CD4-positive, alpha-beta T cell treated with Interferon alpha-2 for 1 hour (primary cell): Measurements from ENCODE around the gene SART3.
"Not testable (repeated sequence)": the region's sequence is repeated elsewhere in the genome, so short reads cannot be mapped to it uniquely, and the experiment has no call there.

Experiments
- DNase-seq, 2 donors: peaks; one replicate each; pipeline ENCODE4 v3.0.0-alpha.2; 2020 to 2022

Gene SART3

DNA sequence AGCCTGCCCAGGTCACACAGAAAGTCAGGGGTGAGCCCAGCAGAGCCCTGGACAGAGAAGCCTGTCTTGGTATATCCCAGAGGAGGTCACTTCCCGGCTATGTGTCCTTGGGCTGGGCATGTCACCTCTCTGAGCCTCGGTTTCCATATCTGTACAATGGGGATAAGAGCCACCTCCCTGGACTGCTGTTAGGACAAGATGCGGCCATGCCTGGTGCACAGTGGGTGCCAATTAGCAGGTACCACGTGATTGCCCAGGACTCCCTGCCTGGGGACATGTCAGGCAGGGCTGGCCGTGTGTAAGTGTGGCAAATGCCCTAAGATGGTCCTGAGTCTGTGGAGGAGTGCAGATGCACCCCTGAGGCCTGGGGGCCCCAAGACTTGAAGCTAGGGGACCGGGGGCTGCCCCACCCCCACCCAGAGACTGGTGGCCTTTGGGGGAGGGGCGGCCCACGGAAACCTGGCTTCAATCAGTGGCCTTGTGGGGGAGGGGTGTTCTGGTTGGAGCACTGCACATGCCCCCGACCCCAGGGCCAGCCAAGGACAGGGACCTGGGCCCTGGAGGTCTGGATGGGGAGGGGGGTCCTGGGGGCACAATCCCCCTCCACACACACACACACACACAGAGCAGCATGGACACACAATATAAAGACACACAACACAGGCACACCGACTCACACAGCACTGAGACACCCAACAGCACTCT is 36.0 kb upstream of the SART3 start:
- DNase-seq: no peak

DNA sequence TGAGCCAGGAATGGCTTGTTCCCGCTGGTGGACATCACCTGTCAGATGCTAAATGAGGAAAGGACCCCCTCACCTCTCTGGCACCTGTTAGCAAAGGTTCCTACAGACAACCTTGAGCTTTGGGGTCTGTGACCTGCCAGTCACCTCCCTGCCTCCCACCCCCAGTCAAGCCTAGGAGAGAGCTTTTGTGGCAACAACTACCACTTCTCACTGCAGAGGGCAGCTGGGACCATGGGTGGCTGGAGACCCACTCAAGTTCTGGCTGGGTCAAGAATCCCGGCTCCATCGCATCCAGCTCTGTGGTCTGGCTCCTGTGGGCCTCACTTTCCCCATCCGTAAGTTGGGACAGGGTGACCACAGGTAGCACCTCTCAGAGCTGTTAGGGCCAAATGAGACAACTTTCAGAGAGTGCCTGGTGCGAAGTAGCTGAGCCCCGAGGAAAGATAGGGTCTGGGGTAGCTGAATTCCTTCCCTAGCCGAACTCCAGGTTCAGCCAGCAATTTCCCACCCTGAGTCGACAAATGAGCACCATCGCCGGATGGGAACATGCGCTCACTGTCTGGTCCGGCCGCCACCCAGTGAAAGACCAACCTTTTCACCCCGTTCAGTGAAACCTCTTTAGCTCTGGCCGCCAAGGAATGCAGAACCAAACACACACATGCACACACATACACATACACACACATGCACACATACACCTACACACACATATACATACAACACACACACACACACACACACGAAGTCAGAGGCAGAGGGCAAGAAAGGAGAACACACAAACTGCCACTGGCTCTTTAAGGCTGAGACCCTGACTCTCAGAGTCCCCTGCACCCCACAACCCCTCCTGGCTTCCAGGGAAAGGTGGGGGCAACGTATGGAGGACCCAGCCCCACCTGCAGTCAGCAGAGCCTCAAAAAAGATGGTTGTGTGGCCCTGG is 35.0 kb upstream of the SART3 start:
- no peak for DNase-seq

DNA sequence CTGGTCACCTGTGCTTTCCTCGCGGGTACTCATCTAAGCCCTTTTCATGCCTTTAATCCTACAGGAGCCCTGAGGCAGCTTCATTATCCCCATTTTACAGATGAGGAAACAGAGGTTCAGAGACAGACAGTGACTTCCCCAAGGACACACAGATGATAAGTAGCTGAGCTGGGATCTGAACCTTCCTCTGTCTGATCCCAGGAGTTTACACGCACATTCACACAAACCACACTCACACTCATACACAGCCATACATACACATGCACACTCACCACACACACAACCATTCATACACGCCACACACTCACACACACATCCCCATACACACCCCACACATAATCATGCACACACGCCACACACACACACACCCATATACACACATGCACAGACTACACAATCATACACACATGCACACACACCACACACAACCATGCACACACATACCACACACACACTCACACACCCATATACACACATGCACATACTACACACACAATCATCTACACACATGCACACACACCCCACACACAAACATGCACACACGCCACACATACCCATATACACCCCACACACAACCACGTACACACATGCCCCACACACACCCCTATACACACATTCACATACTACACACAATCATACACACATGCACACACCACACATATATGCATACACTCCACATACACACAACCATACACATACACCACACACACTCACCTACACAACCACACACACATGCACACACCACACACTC is 34.2 kb upstream of the SART3 start:
- DNase-seq: no peak

DNA sequence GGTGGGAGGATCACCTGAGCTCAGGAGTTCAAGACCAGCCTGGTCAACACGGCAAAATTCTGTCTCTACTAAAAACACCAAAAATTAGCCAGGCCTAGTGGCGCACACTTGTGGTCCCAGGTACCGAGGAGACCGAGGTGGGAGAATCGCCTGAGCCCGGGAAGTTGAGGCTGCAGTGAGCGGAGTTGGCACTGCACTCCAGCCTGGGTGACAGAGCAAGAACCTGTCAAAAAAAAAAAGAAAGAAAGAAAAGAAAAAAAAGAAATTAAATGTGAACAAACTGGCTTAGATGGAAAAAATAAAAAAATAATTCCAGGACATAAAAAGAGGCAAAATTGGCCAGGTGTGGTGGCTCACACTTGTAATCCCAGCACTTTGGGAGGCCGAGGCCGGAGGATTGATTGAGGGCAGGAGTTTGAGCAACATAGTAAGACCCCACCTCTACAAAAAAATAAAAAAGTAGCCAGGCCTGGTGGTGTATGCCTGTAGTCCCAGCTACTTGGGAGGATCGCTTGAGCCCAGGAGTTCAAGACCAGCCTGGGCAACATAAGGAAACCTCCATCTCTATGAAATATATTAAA is 33.4 kb upstream of the SART3 start:
- no peak for DNase-seq

DNA sequence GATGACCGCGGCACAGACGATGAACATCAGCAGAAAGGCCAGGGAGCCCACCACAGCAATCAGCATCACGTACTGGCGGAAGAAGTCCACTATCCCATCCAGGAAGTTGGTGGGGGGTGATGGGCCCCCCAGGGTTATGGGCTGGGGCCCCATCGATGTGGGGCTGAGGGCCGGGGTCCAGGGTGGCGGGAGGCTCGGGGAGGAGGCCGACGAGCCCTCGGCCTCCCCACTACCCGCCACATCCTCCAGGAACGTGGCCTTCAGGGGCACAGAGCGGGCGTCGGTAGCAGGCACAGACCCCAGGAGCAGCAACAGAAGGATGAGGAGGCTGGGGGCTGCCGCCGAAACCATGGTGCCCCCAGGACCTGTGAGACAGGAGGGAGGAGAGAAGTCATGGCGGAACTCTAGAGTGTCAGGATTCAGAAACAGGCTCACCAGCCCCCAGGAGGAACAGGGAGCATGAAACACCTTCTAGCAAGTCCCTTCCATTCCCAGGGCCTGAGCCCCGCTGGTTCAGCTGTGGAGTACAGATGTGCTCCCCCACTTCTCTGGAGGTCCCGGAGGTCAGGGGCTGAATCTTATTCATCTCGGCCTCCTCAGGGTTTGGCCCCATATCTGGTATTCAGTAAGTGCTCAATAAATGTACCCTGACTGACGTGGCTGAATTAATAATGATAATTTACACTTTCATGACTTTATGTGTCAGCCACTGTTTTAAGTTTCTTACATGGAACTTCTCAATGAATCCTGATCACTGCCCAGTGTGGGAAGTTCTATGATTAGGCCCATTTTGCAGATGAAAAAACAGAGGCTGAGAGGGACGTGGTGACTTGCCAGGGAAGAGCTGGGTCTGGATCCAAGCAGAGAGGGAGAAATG is 31.3 kb upstream of the SART3 start:
- no peak for DNase-seq

DNA sequence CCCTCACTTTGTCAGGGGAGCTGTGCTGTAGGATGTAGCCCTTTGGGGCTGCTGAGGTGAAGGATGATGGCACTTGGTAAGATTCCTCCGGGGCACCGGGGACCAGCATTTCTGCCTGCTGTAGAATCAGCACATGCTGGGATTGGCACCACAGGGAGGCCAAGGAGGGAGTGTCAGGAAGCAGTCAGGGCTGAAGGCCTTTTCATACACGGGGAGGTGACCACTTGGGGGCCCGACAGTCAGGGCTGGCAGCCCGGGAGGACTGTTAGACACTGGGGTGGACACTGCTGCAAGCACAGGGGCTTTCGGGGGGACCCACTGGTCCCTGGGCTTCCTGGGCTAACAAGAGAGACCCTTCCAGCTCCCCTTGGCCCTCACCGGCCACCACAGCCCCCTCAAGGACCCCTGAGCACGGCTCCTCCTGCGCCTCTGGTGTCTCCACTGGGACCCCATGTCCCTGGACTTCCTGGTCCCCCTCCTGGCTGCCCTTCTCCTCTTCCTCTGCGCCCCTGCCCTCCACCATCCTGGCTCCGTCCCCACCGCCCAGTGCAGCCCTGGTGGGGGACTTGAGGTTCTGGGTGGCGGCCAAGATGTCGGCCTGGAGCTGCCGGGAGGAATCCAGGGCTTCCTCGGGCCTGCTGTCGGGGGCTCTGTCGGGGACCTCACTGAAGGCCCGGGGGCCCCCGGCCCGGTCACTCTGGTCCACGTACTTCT is 30.5 kb upstream of the SART3 start:
- no peak for DNase-seq

DNA sequence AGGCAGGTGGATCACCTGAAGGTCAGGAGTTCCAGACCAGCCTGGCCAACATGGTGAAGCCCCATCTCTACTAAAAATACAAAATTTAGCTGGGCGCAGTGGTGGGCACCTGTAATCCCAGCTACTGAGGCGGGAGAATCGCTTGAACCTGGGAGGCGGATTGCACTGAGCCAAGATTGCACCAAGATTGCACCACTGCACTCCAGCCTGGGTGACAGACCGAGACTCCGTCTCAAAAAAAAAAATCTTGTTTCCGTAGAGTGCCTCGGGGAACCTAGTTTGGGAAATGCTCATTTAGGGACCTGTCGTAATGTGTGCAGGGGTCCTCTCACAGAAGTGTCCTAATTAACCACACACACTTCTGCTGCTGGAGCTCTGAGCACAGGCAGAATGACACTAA is 29.5 kb upstream of the SART3 start:
- DNase-seq: not testable (repeated sequence)

DNA sequence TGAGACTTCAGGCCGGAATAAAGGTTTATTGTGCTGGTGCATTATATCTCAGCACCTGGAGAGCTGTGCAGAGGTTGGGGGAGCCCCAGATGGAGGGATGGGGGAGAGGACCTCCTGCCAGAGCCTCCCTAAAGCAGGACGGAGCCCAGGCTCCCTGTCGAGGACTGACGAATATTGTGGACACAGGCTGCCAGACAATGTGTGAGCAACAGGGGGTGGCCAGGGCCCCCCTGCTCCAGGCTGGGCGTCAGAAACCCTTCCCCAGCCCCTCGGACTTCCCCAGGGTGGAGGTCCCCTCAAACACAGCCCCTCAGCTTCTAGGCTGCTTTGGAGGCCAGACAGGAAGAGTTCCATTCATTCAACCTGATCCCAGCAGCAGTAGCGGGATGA is 28.9 kb upstream of the SART3 start:
- no peak for DNase-seq

DNA sequence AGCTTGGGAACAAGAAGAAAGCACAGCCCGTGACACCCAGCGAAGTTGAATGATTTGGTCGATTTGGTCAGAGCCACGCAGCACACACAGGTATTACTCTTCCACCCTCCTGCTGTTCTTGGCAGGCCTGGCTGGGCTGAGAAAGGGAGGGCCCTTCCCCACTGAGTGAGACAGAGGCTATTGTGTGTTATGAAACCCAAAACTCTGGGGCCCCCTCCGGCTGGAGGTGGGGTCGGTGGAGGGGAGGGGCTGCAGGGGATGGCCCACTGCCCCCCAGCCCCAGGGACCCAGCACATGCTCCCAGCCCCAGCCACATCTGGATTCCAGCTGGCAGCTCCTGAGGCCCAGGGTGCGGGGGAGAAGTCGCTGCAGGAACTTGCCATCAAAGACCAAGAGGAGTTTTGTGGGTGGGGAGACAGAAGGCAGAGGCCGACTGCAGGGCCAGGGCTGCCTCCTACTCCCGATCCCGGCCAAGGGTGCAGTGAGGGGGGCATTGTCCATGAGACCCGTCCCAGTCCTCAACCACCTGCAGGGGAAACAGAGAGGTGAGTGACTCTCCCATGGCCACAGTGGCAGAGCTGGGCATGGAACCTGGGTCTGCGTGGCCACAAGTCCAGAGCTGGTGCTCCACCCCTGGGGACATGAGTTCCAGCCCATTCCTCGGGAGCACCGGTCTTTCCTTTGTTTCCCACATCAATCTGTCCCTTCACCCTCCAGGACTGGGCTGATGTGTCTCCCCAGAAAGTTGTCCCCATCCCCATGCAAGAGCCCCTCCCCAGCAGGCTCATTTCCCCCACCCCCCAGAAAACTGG is 28.3 kb upstream of the SART3 start:
- DNase-seq: no peak

DNA sequence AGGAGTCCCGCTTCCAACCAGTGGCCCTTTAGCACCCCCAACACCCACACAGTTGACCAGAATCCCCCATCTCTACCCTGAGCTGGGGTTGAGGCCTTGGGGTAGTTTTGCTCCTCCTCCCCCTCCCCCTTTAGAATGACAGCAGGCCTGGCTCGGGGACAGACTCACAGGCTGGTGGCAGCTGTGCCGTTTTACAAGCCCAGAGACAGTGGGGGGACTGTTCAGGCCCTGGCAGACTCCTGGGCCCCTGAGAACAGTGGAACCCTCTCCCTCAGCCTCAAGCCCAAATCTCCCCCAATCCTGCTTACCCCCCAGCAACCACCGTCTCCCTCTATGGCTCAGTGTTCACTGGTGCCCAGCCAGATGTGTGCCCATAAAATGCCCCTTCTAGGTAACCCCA is 26.9 kb upstream of the SART3 start:
- DNase-seq: no peak

DNA sequence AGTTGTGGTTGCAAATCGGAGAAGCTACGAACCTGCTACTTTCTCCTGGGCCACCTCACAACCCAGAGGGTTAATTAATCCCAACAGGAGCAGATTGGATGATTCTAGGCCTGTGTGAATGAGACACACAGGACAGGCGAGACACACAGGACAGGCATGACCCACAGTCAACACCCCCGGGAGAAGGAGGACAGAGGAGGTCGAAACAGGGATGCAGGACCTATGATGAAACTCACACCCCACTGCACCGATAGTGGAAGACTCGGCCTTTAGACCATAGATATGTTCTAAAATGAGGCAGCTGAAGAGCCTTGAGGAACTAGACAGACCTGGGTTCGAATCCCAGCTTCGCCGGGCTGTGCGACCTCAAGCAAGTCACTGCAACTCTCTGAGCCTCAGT is 25.3 kb upstream of the SART3 start:
- DNase-seq: no peak

DNA sequence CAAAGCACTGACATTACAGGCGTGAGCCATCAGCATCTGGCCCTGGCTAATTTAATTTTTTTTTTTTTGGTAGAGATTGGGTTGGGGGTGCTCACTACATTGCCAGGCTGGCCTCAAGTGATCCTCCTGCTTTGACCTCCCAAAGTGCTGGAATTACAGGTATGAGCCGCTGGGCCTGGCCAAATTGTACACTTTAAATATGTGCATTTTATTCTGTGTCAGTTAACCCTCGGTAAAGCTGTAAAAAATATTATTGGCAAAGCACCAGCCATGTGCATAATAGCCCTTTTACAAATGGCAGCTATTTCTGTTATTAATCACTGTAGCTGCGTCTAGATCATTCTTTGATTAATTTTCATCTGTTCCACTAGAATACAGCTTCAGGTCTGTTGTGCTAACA is 24.9 kb upstream of the SART3 start:
- DNase-seq: no peak

DNA sequence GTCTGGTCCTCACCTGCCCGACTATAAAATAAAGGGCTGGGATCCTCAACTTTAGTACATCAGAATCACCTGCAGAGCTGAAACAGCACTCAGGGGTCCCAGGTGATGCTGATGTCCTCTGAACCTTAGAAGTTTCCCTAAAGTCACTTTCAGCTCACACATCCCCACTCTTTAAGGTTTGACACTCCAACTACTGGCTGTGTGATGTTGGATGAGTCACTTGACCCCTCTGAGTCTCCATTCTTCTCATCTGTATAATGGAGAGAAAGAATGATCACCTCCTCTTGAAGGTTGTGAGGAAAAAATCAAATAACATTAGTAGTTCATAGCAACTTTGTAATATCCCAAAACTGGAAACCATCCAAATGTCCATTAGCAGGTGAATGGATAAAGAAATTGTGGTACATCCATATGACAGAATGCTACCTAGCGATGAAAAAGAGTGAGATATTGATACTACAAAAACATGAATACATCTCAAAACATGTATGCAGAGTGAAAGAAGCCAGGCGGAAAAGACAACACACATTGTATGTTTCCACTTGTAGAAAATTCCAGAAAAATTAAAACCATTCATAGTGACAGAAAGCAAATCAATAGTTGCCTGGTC is 23.6 kb upstream of the SART3 start:
- DNase-seq: no peak

DNA sequence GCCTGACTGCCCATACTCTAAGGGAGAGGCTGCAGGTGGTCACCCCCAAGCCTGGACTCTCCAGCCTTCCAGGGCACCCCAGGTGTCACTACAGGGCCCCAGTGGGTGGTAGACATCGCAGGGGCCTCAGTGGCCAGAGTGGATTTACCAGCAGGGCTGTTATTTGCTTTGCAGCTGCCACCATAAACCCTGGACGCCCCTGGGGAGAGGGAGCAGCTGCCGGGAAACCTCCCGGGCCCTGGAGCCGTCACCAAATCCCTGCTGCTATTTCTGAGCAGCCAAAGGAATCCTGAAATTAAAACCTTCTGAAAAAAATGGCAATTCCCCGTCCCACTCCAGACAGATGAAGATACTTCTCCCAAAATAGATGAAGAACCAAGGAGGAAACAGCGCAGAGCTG is 23.0 kb upstream of the SART3 start:
- DNase-seq: no peak

DNA sequence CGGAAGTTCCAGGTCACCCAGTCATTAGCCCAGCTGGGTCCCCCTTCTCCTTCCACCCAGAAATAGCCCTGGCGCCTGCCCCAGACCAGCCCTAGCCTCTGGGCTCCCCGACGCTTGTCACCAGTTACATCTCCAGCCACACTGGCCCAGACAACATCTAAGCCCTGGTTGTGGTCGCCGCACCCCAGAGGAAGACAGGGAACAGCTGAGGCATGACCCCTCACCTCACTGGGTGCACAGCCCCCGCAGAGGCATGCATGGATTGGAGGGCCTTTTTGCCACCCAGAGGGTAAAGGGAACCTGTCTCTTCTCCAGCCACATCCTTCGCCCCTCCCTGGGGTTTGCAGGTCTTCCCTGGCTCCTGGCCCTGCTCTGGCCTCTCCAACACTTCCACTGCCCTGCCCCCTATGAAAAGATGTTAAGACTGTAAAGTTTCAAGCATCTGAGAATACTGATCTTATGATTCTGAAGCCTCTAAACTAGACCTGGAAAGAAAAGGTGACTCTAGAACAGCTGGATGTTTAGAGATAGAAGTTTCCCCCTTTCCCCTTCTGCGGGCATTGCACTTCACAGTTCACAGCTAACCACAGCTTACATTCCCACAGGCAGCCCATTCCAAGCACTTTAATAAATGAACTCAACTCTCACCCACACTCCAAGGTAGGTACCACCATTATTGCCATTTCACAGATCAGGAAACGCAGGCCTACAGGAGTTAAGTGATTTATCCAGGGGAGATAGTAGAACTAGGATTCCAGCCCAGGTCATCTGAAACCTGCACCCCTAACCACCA is 22.2 kb upstream of the SART3 start:
- no peak for DNase-seq

DNA sequence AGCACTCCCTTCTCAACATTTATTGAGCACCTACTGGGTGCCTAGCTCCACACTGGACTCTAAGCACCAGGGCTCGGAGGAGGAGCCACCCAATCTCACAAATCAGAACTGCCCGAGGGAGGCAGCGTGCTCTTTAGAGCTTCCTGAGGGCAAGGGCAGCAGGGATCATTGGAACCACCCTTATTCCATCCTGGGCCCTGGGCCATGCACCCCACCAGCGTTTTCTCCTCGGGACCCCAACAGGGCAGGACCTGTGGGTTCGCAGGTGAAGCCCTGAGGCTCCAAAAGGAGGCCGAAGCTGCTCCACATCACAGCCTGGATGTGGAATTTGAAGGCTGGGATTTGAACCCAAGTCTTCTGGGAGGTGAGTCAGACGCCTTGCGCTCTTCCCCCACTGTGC is 21.5 kb upstream of the SART3 start:
- no peak for DNase-seq

DNA sequence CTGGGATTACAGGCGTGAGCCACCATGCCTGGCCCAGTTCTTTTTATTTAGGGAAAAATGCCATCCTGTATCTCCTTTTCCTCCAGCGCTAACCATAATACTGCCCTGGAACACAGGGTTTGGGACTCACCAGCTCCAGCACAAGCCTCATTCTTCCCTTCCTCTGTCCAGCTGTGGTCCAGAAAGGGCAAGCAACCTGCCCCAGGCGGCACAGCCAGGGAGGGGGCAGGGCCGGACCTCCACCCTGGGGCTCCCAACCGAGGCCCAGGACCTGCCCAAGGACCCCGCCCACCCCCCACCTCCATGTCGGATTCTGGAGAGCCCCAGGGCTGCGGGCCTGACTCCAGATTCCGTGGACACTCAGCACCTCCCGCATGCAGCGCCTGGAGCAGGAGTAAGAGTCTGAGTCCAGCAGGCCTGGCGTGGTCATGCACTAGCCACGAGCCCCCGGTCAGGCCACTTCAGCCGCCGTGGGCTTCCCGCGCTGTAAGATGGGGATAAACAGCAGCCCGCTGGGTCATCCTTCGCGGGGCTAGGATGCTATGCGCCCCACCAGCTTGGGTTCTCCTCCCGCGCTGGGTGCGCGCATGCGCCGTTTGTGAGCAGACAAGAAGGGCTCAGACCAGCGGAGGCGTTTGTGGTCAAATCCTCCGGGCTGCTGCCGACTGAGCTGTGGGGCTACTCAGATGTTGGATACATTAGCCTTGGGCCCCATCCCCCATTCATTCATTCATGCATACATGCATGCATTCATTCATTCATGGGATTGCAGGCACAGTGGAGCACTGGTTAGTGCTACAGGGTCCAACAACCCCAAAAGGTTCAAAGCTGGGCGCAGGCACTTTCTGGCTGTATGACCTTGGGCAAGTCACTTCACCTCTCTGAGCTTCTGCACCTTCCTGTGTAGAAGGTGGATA is 20.6 kb upstream of the SART3 start:
- DNase-seq: no peak

DNA sequence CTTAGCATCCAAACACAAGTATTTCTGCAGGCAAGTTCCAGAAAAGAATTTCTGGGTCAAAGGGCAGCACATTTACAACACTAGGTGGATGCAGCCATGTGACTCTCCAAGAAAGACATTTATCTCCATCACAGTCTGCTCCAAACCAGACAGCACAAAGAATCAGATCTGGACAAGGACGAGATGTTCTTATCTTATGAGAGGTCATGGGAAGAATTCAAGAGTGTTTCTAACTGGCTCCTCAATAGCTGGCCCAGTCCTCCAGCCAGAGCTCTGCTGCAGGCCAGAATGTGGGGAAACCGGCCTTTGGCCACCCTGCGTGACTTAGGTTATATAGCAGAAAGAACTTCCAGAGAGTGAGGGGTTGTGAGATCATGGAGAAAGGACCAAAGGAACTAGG is 19.6 kb upstream of the SART3 start:
- no peak for DNase-seq
